ENCODE measurements around the gene PSAPL1. TPM values are rescaled to one million over a fixed set of nuclear protein-coding genes. Genes with fewer than 3 reads are reported as not detected.

PSAPL1 gene
- total RNA-seq, 3 donors from 2014 or later (not counting 1 experiment from before 2014, with no cell fraction given), result not detected

DNA sequence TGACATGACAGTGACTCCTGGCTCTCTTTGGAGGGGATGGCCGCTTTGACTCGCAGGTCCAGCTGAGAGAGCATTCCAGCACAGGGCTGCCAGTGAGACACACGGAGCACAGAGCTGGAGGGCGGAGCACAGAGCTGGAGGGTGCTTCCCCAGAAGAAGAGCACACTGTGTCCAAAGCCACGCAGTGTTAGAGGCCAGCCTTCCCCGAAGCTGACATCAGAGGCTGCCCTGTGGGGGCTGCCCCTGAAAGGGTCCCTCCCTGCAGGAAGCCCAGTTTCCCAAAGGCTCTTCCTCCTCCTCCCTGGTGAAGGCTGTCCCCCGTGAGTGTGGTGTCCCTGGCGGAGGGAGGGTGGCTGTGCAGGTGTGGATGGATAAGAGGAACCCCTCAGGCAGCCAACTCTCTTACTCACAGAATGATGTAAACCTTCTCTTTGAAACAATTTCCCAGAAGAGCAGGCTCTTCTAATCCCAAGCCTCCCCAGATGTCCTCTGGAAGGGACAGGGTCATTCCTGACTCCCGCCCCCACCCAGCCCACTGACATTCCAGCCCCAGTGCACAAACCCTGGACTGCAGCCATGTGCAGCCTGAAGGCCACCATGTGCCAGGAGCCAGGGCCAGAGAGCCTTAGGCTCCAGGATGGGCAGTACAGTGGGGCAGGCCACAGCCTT is 53.4 kb downstream of the PSAPL1 start:
- Mint-ChIP-seq H3K36me3 (no peaks in the 10 kb centered on the region), H3K27me3 (ENCODE audit: low read depth in 2 of 2) (peaks cover 0 to 2% of the 10 kb centered on the region in 2 donors), H3K27ac (no peak overlapping the region), H3K4me3 (no peak overlapping the region), H3K4me1 (peaks cover 15% of the 10 kb centered on the region in 2 donors), H3K9me3 (no peaks in the 10 kb centered on the region)
- intact Hi-C loops (cut with micrococcal nuclease), result no loop called here
- Histone ChIP-seq H3K36me3 (ENCODE audit: control insufficient read depth, insufficient read depth, low read length) (no peaks in the 10 kb centered on the region), H3K4me3 (ENCODE audit: low read length) (no peak overlapping the region), H3K27ac (ENCODE audit: low read length) (no peak overlapping the region), H3K27me3 (ENCODE audit: control insufficient read depth, insufficient read depth, low read length) (peaks cover 4% of the 10 kb centered on the region), H3K9me3 (ENCODE audit: control insufficient read depth, insufficient read depth, low read length) (no peaks in the 10 kb centered on the region), H3K4me1 (ENCODE audit: control insufficient read depth, insufficient read depth, low read length) (peaks cover 6% of the 10 kb centered on the region)
- TF ChIP-seq, protein P1, sequence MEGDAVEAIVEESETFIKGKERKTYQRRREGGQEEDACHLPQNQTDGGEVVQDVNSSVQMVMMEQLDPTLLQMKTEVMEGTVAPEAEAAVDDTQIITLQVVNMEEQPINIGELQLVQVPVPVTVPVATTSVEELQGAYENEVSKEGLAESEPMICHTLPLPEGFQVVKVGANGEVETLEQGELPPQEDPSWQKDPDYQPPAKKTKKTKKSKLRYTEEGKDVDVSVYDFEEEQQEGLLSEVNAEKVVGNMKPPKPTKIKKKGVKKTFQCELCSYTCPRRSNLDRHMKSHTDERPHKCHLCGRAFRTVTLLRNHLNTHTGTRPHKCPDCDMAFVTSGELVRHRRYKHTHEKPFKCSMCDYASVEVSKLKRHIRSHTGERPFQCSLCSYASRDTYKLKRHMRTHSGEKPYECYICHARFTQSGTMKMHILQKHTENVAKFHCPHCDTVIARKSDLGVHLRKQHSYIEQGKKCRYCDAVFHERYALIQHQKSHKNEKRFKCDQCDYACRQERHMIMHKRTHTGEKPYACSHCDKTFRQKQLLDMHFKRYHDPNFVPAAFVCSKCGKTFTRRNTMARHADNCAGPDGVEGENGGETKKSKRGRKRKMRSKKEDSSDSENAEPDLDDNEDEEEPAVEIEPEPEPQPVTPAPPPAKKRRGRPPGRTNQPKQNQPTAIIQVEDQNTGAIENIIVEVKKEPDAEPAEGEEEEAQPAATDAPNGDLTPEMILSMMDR (IDR thresholded peaks at IDR 0.05), result no peak
- ATAC-seq, result no peak
- DNase-seq, result no peak
- WGBS (ENCODE audit: insufficient coverage), result 76% methylated on average over 7 of the region's 9 CpGs

Other genes starting within 250 kb of the PSAPL1 start
- gene SORCS2, start 242.4 kb downstream of the PSAPL1 start, total RNA-seq, result 1 to 10 TPM; 1.2 to 2.5 (median 1.4) TPM